Measurements from ENCODE around the gene FGFR3. TPM values are rescaled to one million over a fixed set of nuclear protein-coding genes. Genes with fewer than 3 reads are reported as not detected.

Gene FGFR3
- polyA plus RNA-seq, 1 donor from 2014 or later: 0.48 TPM

DNA sequence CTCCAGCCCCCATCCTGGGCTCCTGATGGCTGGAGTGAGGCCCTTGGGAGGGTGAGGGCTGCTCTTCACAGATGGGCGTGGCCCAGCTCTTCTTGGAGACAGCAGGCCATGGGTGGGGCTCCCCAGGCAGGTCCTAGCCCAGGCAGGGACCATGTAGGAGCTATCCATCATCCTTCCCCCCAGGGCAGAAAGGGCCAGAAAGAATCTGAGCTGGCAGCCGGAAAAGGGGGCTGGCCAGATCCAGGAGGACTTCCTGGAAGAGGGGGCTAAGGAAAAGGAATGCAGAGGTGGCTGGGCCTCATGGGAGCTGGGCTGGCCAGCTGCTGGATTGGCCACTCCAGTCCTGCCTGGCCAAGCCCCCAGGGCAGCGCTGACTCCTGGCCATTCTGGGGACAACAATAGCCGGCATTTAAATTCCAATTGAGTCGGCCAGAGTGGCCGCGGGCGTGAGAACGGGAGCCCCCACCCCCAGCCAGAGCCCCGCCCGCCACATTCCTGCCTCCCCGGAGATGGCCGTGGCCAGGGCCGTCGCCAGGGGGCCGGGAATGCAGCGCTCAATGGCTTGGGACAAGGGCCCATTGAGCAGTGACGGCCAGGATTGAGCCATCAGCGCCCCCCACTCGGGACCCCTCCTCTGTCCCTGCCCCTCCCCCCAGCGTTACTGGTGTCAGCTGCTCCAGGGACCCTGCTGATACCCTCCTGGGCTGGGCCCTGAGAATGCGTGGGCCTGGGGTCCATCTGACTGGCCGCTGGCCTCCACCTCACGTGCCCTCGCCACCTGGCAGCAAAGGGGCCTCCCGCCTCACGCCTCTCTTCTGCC is 15.1 kb upstream of the FGFR3 start:
- no peaks in the 10 kb centered on the region for H4K20me1 ChIP-seq (ENCODE audit: insufficient read depth)
- H3K4me2 ChIP-seq (ENCODE audit: low read length): no peak overlapping the region
- no peak overlapping the region for H2AFZ ChIP-seq (ENCODE audit: low read depth, low read length)
- no peaks in the 10 kb centered on the region for H3F3A ChIP-seq (ENCODE audit: insufficient read depth, low read length, poor library complexity, severe bottlenecking)
- H3K4me3 ChIP-seq (ENCODE audit: low read length): no peak overlapping the region
- H3K36me3 ChIP-seq (ENCODE audit: insufficient read depth, low read length): no peaks in the 10 kb centered on the region
- H3K9me2 ChIP-seq (ENCODE audit: insufficient read depth, low read length): no peaks in the 10 kb centered on the region
- no peaks in the 10 kb centered on the region for H3K9me3 ChIP-seq (ENCODE audit: low read length)
- no peak for TF ChIP-seq MXI1 (conservative IDR thresholded peaks at IDR 0.05; ENCODE audit: poor library complexity, severe bottlenecking)
- no peak for TF ChIP-seq SMC3 (conservative IDR thresholded peaks at IDR 0.05; ENCODE audit: poor library complexity)
- no peak for TF ChIP-seq EZH2 (IDR thresholded peaks at IDR 0.05; ENCODE audit: borderline replicate concordance, insufficient read depth, low read length, poor library complexity, severe bottlenecking)
- no peak for TF ChIP-seq RAD21 (conservative IDR thresholded peaks at IDR 0.05)
- no peak for TF ChIP-seq POLR2AphosphoS5 (IDR thresholded peaks at IDR 0.05)
- TF ChIP-seq TAF1 (IDR thresholded peaks at IDR 0.05; ENCODE audit: low read depth): no peak
- TF ChIP-seq, protein P1, sequence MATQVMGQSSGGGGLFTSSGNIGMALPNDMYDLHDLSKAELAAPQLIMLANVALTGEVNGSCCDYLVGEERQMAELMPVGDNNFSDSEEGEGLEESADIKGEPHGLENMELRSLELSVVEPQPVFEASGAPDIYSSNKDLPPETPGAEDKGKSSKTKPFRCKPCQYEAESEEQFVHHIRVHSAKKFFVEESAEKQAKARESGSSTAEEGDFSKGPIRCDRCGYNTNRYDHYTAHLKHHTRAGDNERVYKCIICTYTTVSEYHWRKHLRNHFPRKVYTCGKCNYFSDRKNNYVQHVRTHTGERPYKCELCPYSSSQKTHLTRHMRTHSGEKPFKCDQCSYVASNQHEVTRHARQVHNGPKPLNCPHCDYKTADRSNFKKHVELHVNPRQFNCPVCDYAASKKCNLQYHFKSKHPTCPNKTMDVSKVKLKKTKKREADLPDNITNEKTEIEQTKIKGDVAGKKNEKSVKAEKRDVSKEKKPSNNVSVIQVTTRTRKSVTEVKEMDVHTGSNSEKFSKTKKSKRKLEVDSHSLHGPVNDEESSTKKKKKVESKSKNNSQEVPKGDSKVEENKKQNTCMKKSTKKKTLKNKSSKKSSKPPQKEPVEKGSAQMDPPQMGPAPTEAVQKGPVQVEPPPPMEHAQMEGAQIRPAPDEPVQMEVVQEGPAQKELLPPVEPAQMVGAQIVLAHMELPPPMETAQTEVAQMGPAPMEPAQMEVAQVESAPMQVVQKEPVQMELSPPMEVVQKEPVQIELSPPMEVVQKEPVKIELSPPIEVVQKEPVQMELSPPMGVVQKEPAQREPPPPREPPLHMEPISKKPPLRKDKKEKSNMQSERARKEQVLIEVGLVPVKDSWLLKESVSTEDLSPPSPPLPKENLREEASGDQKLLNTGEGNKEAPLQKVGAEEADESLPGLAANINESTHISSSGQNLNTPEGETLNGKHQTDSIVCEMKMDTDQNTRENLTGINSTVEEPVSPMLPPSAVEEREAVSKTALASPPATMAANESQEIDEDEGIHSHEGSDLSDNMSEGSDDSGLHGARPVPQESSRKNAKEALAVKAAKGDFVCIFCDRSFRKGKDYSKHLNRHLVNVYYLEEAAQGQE (IDR thresholded peaks at IDR 0.05; ENCODE audit: borderline replicate concordance): no peak
- TF ChIP-seq EP300 (conservative IDR thresholded peaks at IDR 0.05; ENCODE audit: poor library complexity, severe bottlenecking): no peak
- TF ChIP-seq, protein P2, sequence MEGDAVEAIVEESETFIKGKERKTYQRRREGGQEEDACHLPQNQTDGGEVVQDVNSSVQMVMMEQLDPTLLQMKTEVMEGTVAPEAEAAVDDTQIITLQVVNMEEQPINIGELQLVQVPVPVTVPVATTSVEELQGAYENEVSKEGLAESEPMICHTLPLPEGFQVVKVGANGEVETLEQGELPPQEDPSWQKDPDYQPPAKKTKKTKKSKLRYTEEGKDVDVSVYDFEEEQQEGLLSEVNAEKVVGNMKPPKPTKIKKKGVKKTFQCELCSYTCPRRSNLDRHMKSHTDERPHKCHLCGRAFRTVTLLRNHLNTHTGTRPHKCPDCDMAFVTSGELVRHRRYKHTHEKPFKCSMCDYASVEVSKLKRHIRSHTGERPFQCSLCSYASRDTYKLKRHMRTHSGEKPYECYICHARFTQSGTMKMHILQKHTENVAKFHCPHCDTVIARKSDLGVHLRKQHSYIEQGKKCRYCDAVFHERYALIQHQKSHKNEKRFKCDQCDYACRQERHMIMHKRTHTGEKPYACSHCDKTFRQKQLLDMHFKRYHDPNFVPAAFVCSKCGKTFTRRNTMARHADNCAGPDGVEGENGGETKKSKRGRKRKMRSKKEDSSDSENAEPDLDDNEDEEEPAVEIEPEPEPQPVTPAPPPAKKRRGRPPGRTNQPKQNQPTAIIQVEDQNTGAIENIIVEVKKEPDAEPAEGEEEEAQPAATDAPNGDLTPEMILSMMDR (IDR thresholded peaks at IDR 0.05; ENCODE audit: poor library complexity, severe bottlenecking): no peak
- H3K27me3 ChIP-seq (ENCODE audit: insufficient read depth, low read depth, low read length): no peaks in the 10 kb centered on the region
- no peak overlapping the region for H3K9ac ChIP-seq (ENCODE audit: low read length)
- H3K79me2 ChIP-seq (replicated peaks; ENCODE audit: insufficient read depth, low read length): no peaks in the 10 kb centered on the region
- no peak overlapping the region for H3K27ac ChIP-seq (ENCODE audit: low read length)

DNA sequence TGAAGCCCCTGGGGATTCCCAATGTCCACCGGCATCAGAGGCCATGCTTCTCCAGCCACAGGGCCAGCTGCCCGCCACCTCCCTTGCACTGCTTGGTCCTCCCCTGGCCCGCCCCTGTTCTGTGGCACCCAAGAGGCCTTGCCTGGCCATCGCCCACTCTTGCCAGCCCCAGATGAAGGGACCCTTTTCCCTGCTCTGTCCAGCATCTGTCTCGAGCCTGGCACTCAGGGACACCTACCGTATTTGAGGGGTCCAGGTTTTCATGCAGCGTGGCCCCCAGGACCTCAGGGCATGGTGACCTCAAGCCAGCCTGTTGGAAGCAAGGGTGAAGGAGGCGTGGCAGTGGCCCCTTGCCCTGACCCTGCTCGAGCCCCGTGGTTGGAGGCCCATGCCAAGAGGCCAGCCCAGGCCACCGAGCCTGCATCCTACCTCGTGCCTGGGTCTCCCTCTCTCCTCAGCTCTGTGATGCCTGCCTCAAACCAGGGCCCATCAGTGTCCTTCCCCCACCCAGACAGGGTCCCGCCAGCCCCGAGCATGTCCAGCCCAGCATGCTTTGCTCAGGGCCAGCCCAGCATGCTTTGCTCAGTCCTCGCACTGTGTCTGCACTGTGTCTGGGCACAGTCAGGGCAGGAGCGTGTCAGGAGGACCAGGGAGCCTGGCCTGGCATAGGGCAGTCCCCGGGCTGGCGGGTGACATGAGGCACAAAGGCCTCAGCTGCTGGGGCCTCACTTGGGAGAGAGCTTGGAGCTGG is 14.3 kb upstream of the FGFR3 start:
- no peak overlapping the region for H3K4me3 ChIP-seq (ENCODE audit: low read length)
- no peaks in the 10 kb centered on the region for H3K79me2 ChIP-seq (replicated peaks; ENCODE audit: insufficient read depth, low read length)
- no peak overlapping the region for H2AFZ ChIP-seq (ENCODE audit: low read depth, low read length)
- no peaks in the 10 kb centered on the region for H3K9me3 ChIP-seq (ENCODE audit: low read length)
- no peaks in the 10 kb centered on the region for H3K36me3 ChIP-seq (ENCODE audit: insufficient read depth, low read length)
- H3K9me2 ChIP-seq (ENCODE audit: insufficient read depth, low read length): no peaks in the 10 kb centered on the region
- no peak overlapping the region for H3K9ac ChIP-seq (ENCODE audit: low read length)
- no peaks in the 10 kb centered on the region for H3F3A ChIP-seq (ENCODE audit: insufficient read depth, low read length, poor library complexity, severe bottlenecking)
- H3K27me3 ChIP-seq (ENCODE audit: insufficient read depth, low read depth, low read length): no peaks in the 10 kb centered on the region
- no peak overlapping the region for H3K4me2 ChIP-seq (ENCODE audit: low read length)
- H4K20me1 ChIP-seq (ENCODE audit: insufficient read depth): no peaks in the 10 kb centered on the region
- TF ChIP-seq, protein P2 (IDR thresholded peaks at IDR 0.05; ENCODE audit: poor library complexity, severe bottlenecking): no peak
- TF ChIP-seq, protein P1 (IDR thresholded peaks at IDR 0.05; ENCODE audit: borderline replicate concordance): no peak
- TF ChIP-seq RAD21 (conservative IDR thresholded peaks at IDR 0.05) (no peak), EP300 (conservative IDR thresholded peaks at IDR 0.05; ENCODE audit: poor library complexity, severe bottlenecking) (no peak), POLR2AphosphoS5 (IDR thresholded peaks at IDR 0.05) (no peak), SMC3 (conservative IDR thresholded peaks at IDR 0.05; ENCODE audit: poor library complexity) (no peak), TAF1 (IDR thresholded peaks at IDR 0.05; ENCODE audit: low read depth) (no peak), MXI1 (conservative IDR thresholded peaks at IDR 0.05; ENCODE audit: poor library complexity, severe bottlenecking) (no peak), EZH2 (IDR thresholded peaks at IDR 0.05; ENCODE audit: borderline replicate concordance, insufficient read depth, low read length, poor library complexity, severe bottlenecking) (no peak)
- no peak overlapping the region for H3K27ac ChIP-seq (ENCODE audit: low read length)
